ENCODE measurements around the gene KIAA0825.

The KIAA0825 gene

DNA sequence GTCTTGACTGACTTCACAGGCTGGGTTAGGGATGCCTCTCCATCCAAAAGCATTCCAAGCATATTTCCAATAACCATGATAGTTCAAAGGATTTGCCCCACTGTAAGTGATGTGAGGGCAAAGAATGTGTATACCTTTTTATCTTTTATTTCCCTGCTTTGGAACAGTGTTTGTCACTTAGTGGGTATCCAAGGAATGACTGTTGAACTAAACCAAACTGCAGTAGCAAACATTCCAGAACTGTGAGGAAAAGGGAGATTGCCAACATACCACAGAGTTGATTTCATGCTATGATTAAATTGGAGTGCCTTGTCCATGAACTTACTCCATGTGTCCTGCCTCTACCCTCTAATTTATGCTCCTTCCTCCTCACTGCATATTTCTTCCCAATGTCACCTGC lies 400.0 kb downstream of the KIAA0825 start:
- Histone ChIP-seq H3K4me1 (ENCODE audit: insufficient read depth, insufficient read length) (no peaks in the 10 kb centered on the region), H3K9ac (ENCODE audit: insufficient read length, low read depth) (no peak overlapping the region), H3K27me3 (ENCODE audit: insufficient read depth, insufficient read length) (no peaks in the 10 kb centered on the region), H3K9me3 (ENCODE audit: insufficient read depth, low read length) (no peaks in the 10 kb centered on the region), H3K36me3 (ENCODE audit: insufficient read depth, insufficient read length, low read length) (no peaks in the 10 kb centered on the region), H3K4me3 (ENCODE audit: insufficient read length, low read depth) (no peak overlapping the region)
- TF ChIP-seq YY1 (IDR thresholded peaks at IDR 0.05; ENCODE audit: insufficient read depth, insufficient read length) (no peak), SUZ12 (IDR thresholded peaks at IDR 0.05; ENCODE audit: extremely low read depth, insufficient read depth, insufficient read length) (no peak), ZNF274 (IDR thresholded peaks at IDR 0.05; ENCODE audit: low read depth, low read length) (no peak)
- no peak for DNase-seq (ENCODE audit: low read depth, low spot score)

DNA sequence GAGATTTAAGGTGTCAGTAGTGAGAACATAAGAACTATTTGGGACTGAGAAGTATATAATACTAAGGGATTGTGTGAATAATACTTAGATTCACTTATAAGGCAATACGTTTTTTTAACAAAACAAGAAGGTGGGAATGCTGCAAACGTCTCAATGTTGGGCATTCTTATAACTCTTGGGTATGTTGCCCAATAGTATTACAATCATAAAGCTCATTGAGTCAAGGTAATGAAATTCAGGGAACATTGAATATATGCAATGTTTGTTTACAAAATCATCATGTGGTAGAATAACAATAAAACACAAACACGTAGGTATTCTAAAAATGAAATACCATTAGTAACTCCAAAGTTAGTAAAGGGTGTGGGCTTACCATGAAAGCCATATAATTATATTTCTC lies 400.7 kb downstream of the KIAA0825 start:
- Histone ChIP-seq H3K36me3 (ENCODE audit: insufficient read depth, insufficient read length, low read length) (no peaks in the 10 kb centered on the region), H3K4me1 (ENCODE audit: insufficient read depth, insufficient read length) (no peaks in the 10 kb centered on the region), H3K9ac (ENCODE audit: insufficient read length, low read depth) (no peak overlapping the region), H3K9me3 (ENCODE audit: insufficient read depth, low read length) (no peaks in the 10 kb centered on the region), H3K27me3 (ENCODE audit: insufficient read depth, insufficient read length) (no peaks in the 10 kb centered on the region), H3K4me3 (ENCODE audit: insufficient read length, low read depth) (no peak overlapping the region)
- TF ChIP-seq SUZ12 (IDR thresholded peaks at IDR 0.05; ENCODE audit: extremely low read depth, insufficient read depth, insufficient read length) (no peak), YY1 (IDR thresholded peaks at IDR 0.05; ENCODE audit: insufficient read depth, insufficient read length) (no peak), ZNF274 (IDR thresholded peaks at IDR 0.05; ENCODE audit: low read depth, low read length) (no peak)
- DNase-seq (ENCODE audit: low read depth, low spot score): no peak

DNA sequence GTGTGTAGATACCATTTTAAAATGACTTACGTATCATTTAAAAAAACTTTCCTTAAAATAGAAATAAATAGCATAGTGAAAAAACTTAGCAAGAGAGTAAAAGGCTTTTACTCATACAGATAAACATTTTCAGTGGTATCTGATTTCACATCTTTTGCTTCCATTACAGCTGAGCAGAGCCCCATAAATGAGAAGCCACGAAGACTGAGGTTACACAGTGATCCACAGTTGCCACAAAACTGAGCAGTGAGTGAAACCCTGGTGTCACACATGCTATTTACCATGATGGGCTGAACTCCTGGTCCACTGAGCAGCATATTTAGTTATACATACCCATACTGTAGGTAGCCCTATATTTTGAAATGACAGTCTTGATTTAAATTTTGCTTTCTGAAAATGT lies 401.2 kb downstream of the KIAA0825 start:
- no peaks in the 10 kb centered on the region for H3K9me3 ChIP-seq (ENCODE audit: insufficient read depth, low read length)
- no peak for DNase-seq (ENCODE audit: low read depth, low spot score)
- H3K27me3 ChIP-seq (ENCODE audit: insufficient read depth, insufficient read length): no peaks in the 10 kb centered on the region
- H3K9ac ChIP-seq (ENCODE audit: insufficient read length, low read depth): no peak overlapping the region
- TF ChIP-seq SUZ12 (IDR thresholded peaks at IDR 0.05; ENCODE audit: extremely low read depth, insufficient read depth, insufficient read length) (no peak), ZNF274 (IDR thresholded peaks at IDR 0.05; ENCODE audit: low read depth, low read length) (no peak), YY1 (IDR thresholded peaks at IDR 0.05; ENCODE audit: insufficient read depth, insufficient read length) (no peak)
- no peaks in the 10 kb centered on the region for H3K4me1 ChIP-seq (ENCODE audit: insufficient read depth, insufficient read length)
- H3K4me3 ChIP-seq (ENCODE audit: insufficient read length, low read depth): no peak overlapping the region
- no peaks in the 10 kb centered on the region for H3K36me3 ChIP-seq (ENCODE audit: insufficient read depth, insufficient read length, low read length)

GRCh38 chr5:94212476-94212875 lies 405.9 kb downstream of the KIAA0825 start:
- Histone ChIP-seq H3K36me3 (ENCODE audit: insufficient read depth, insufficient read length, low read length) (no peaks in the 10 kb centered on the region), H3K9ac (ENCODE audit: insufficient read length, low read depth) (no peak overlapping the region), H3K9me3 (ENCODE audit: insufficient read depth, low read length) (no peaks in the 10 kb centered on the region), H3K27me3 (ENCODE audit: insufficient read depth, insufficient read length) (no peaks in the 10 kb centered on the region), H3K4me1 (ENCODE audit: insufficient read depth, insufficient read length) (no peaks in the 10 kb centered on the region), H3K4me3 (ENCODE audit: insufficient read length, low read depth) (no peak overlapping the region)
- DNase-seq (ENCODE audit: low read depth, low spot score): no peak
- TF ChIP-seq YY1 (IDR thresholded peaks at IDR 0.05; ENCODE audit: insufficient read depth, insufficient read length): no peak
- no peak for TF ChIP-seq ZNF274 (IDR thresholded peaks at IDR 0.05; ENCODE audit: low read depth, low read length)
- TF ChIP-seq SUZ12 (IDR thresholded peaks at IDR 0.05; ENCODE audit: extremely low read depth, insufficient read depth, insufficient read length): no peak

DNA sequence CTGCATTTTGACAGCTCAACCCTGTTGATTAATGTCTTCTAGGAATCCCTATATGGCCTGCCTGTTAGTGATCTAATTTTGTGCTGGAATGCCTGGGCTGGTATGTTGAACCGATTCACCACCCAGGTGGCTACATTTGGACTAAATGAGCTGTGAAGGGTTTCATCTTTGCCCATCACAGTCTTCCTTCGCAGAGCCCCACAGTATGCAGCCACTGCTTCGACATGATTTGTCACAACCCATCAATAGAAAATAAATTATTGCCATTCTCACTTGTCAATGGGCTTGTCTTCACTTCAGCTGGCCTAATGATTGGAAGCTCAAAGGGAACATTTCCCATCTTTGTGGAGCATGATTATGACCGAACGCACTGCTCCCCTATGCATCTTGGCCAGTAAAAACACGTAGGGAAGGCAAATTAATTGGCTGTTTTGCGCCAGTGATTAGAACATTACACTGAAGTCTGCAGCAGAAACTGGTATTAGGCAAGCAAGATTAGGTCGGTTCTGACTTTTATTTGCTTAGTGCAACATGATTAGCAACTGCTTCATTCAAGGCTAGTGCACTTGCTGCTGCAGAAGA lies 408.5 kb downstream of the KIAA0825 start:
- no peak for DNase-seq (ENCODE audit: low read depth, low spot score)

DNA sequence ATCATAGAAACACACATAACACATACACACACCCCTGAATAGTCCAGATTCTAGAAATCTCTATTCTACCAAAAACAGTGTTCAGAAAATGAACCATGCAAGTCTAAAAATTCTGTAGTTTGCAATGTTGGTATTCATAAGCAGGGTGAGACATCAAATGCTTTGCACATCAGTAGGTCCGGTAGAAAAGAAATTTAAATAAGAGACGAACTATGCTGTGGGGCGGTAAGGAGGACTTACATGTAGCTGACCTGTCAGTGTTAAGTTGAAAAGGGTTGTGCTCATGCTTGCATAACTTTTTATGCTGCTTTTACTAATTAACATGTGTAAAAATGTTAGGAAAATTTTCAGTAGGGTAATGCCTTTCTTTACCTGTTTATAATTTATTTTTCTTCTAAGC lies 409.1 kb downstream of the KIAA0825 start:
- Histone ChIP-seq H3K36me3 (ENCODE audit: insufficient read depth, insufficient read length, low read length) (no peaks in the 10 kb centered on the region), H3K4me3 (ENCODE audit: insufficient read length, low read depth) (no peak overlapping the region), H3K9me3 (ENCODE audit: insufficient read depth, low read length) (no peaks in the 10 kb centered on the region), H3K27me3 (ENCODE audit: insufficient read depth, insufficient read length) (no peaks in the 10 kb centered on the region), H3K4me1 (ENCODE audit: insufficient read depth, insufficient read length) (no peaks in the 10 kb centered on the region), H3K9ac (ENCODE audit: insufficient read length, low read depth) (no peak overlapping the region)
- TF ChIP-seq ZNF274 (IDR thresholded peaks at IDR 0.05; ENCODE audit: low read depth, low read length) (no peak), YY1 (IDR thresholded peaks at IDR 0.05; ENCODE audit: insufficient read depth, insufficient read length) (no peak), SUZ12 (IDR thresholded peaks at IDR 0.05; ENCODE audit: extremely low read depth, insufficient read depth, insufficient read length) (no peak)
- DNase-seq (ENCODE audit: low read depth, low spot score): no peak

More for the DNA sequence above, 408.5 kb downstream of the KIAA0825 start:
- no peaks in the 10 kb centered on the region for H3K36me3 ChIP-seq (ENCODE audit: insufficient read depth, insufficient read length, low read length)
- no peaks in the 10 kb centered on the region for H3K9me3 ChIP-seq (ENCODE audit: insufficient read depth, low read length)
- no peaks in the 10 kb centered on the region for H3K27me3 ChIP-seq (ENCODE audit: insufficient read depth, insufficient read length)
- no peaks in the 10 kb centered on the region for H3K4me1 ChIP-seq (ENCODE audit: insufficient read depth, insufficient read length)
- H3K4me3 ChIP-seq (ENCODE audit: insufficient read length, low read depth): no peak overlapping the region
- TF ChIP-seq SUZ12 (IDR thresholded peaks at IDR 0.05; ENCODE audit: extremely low read depth, insufficient read depth, insufficient read length): no peak
- no peak for TF ChIP-seq ZNF274 (IDR thresholded peaks at IDR 0.05; ENCODE audit: low read depth, low read length)
- H3K9ac ChIP-seq (ENCODE audit: insufficient read length, low read depth): no peak overlapping the region

GRCh38 chr5:94199566-94199965 lies 418.8 kb downstream of the KIAA0825 start:
- H3K36me3 ChIP-seq (ENCODE audit: insufficient read depth, insufficient read length, low read length): no peaks in the 10 kb centered on the region
- DNase-seq (ENCODE audit: low read depth, low spot score): no peak
- TF ChIP-seq ZNF274 (IDR thresholded peaks at IDR 0.05; ENCODE audit: low read depth, low read length): no peak
- no peak for TF ChIP-seq SUZ12 (IDR thresholded peaks at IDR 0.05; ENCODE audit: extremely low read depth, insufficient read depth, insufficient read length)
- no peak for TF ChIP-seq YY1 (IDR thresholded peaks at IDR 0.05; ENCODE audit: insufficient read depth, insufficient read length)
- no peaks in the 10 kb centered on the region for H3K9me3 ChIP-seq (ENCODE audit: insufficient read depth, low read length)
- no peaks in the 10 kb centered on the region for H3K4me1 ChIP-seq (ENCODE audit: insufficient read depth, insufficient read length)
- no peak overlapping the region for H3K9ac ChIP-seq (ENCODE audit: insufficient read length, low read depth)
- H3K4me3 ChIP-seq (ENCODE audit: insufficient read length, low read depth): no peak overlapping the region
- H3K27me3 ChIP-seq (ENCODE audit: insufficient read depth, insufficient read length): no peaks in the 10 kb centered on the region
